H1 (cell line): ENCODE results near the gene PLXDC2. TPM values are rescaled to one million over a fixed set of nuclear protein-coding genes. Genes with fewer than 3 reads are reported as not detected.

Experiments used
- CTCF ChIA-PET: fragments of 300-600 bp; sonication (Branson Sonifier 250); formaldehyde crosslinking; loops from one replicate; lab custom pipeline; 2021; ENCODE audit not compliant: partially characterized antibody; lab: Charles Lee
- POLR2A ChIA-PET: fragments of 300-600 bp; sonication (Branson Sonifier 250); formaldehyde crosslinking; loops from one replicate; lab custom pipeline; 2021; ENCODE audit warnings: inconsistent platforms; ENCODE audit not compliant: partially characterized antibody; lab: Charles Lee
- DNase-seq, 2 experiments: peaks; one replicate each; pipeline versions ENCODE4 v3.0.0 to v3.0.0-alpha.2; 2010 to 2022; ENCODE audit warnings: low spot score in 2 of 2, low read depth in 1 of 2, mixed read lengths in 1 of 2
- FAIRE-seq: peaks from 2 replicates; lab custom pipeline; 2011; peaks lifted over from hg19 to GRCh38; lab: Jason Lieb, UNC
- H2AFZ ChIP-seq: 2 replicates; pipeline ENCODE4 v1.8.1; 2012; ENCODE audit warnings: low read length, inconsistent platforms
- H2AK5ac ChIP-seq: 2 replicates; pipeline ENCODE4 v1.6.1; 2013; ENCODE audit warnings: low read depth, low read length
- H2BK120ac ChIP-seq: replicated peaks from 2 replicates; pipeline ENCODE3; 2013; ENCODE audit warnings: low read depth, low read length, inconsistent platforms
- H2BK12ac ChIP-seq: 2 replicates; pipeline ENCODE4 v1.6.1; 2013; ENCODE audit warnings: low read depth, low read length
- H2BK15ac ChIP-seq: 2 replicates; pipeline ENCODE4 v1.6.1; 2013; ENCODE audit warnings: low read length
- H2BK20ac ChIP-seq: 2 replicates; pipeline ENCODE4 v1.6.1; 2013; ENCODE audit warnings: low read length
- H2BK5ac ChIP-seq: 2 replicates; pipeline ENCODE4 v1.6.1; 2013; ENCODE audit warnings: low read depth, low read length
- H3K14ac ChIP-seq: 2 replicates; pipeline ENCODE4 v1.6.1; 2013; ENCODE audit warnings: inconsistent platforms; ENCODE audit not compliant: insufficient read length
- H3K18ac ChIP-seq: 2 replicates; pipeline ENCODE4 v1.6.1; 2013; ENCODE audit warnings: low read length; ENCODE audit errors: extremely low read depth
- H3K23ac ChIP-seq: 2 replicates; pipeline ENCODE4 v1.6.1; 2013; ENCODE audit warnings: inconsistent platforms; ENCODE audit not compliant: insufficient read length
- H3K23me2 ChIP-seq: 2 replicates; pipeline ENCODE4 v1.6.1; 2013; ENCODE audit warnings: low read depth, low read length
- H3K27ac ChIP-seq: 2 replicates; pipeline ENCODE4 v1.6.1; 2011; ENCODE audit warnings: low read depth, low read length, inconsistent platforms
- H3K27me3 ChIP-seq, 4 experiments: replicated peaks in 1 of 4; 1 replicate in 1 of 4; 2 replicates in 3 of 4; pipeline versions ENCODE4 v1.6.1 to v1.8.1; 2011 to 2013; ENCODE audit warnings: low read length in 3 of 4, mild to moderate bottlenecking in 3 of 4, inconsistent platforms in 2 of 4, mixed read lengths in 2 of 4, moderate library complexity in 1 of 4; ENCODE audit not compliant: control insufficient read depth in 3 of 4, insufficient read depth in 3 of 4; ENCODE audit errors: extremely low read depth in 1 of 4
- H3K36me3 ChIP-seq, 4 experiments: 2 replicates each; pipeline versions ENCODE4 v1.6.1 to v1.8.1; 2011 to 2013; ENCODE audit warnings: mild to moderate bottlenecking in 4 of 4, low read length in 3 of 4, moderate library complexity in 2 of 4, control low read depth in 1 of 4, inconsistent platforms in 1 of 4; ENCODE audit not compliant: insufficient read depth in 4 of 4, control insufficient read depth in 2 of 4
- H3K4ac ChIP-seq: replicated peaks from 2 replicates; pipeline ENCODE3; 2013; ENCODE audit warnings: low read length, low read depth, mixed read lengths, inconsistent platforms; ENCODE audit not compliant: insufficient read length
- H3K4me1 ChIP-seq, 4 experiments: replicated peaks in 1 of 4; 1 replicate in 1 of 4; 2 replicates in 3 of 4; pipeline versions ENCODE4 v1.6.1 to v1.8.1; 2011 to 2013; ENCODE audit warnings: low read length in 3 of 4, inconsistent platforms in 2 of 4, mixed read lengths in 1 of 4; ENCODE audit not compliant: insufficient read depth in 4 of 4, control insufficient read depth in 3 of 4
- H3K4me2 ChIP-seq, 2 experiments: 2 replicates each; pipeline versions ENCODE4 v1.6.1 to v1.8.1; 2011 to 2013; ENCODE audit warnings: low read depth in 2 of 2, low read length in 2 of 2, control low read depth in 1 of 2, inconsistent platforms in 1 of 2, mild to moderate bottlenecking in 1 of 2; ENCODE audit not compliant: insufficient read depth in 1 of 2
- H3K4me3 ChIP-seq, 4 experiments: fragments of 200-600, 300-600 bp in 1 of 4; sonication (generic), shearing (Covaris generic), sonication (Bioruptor Twin) in 1 of 4; 2 replicates each; pipeline versions ENCODE4 v1.5.1 to v1.8.1; 2011 to 2016; ENCODE audit warnings: low read length in 4 of 4, low read depth in 3 of 4, control low read depth in 2 of 4, inconsistent platforms in 2 of 4, mild to moderate bottlenecking in 2 of 4, mixed read lengths in 1 of 4, moderate library complexity in 1 of 4; ENCODE audit not compliant: insufficient read depth in 2 of 4; ENCODE audit errors: extremely low read depth in 1 of 4
- H3K56ac ChIP-seq: replicated peaks from 2 replicates; pipeline ENCODE3; 2013; ENCODE audit warnings: low read depth, mild to moderate bottlenecking, mixed read lengths, low read length, inconsistent platforms; ENCODE audit not compliant: insufficient read length
- H3K79me1 ChIP-seq: 2 replicates; pipeline ENCODE4 v1.6.1; 2013; ENCODE audit warnings: low read depth, low read length, control low read depth
- H3K79me2 ChIP-seq, 2 experiments: 2 replicates each; pipeline versions ENCODE4 v1.6.1 to v1.8.1; 2012 to 2013; ENCODE audit warnings: low read length in 2 of 2, mild to moderate bottlenecking in 2 of 2, inconsistent platforms in 1 of 2; ENCODE audit not compliant: insufficient read depth in 2 of 2, control insufficient read depth in 1 of 2
- H3K9ac ChIP-seq, 4 experiments: replicated peaks in 1 of 4; 1 replicate in 1 of 4; 2 replicates in 3 of 4; pipeline versions ENCODE4 v1.6.1 to v1.8.1; 2011 to 2013; ENCODE audit warnings: low read depth in 3 of 4, low read length in 3 of 4, control low read depth in 2 of 4, mild to moderate bottlenecking in 2 of 4, moderate library complexity in 2 of 4, inconsistent platforms in 1 of 4; ENCODE audit errors: extremely low read depth in 1 of 4
- H3K9me3 ChIP-seq, 2 experiments: 2 replicates each; pipeline versions ENCODE4 v1.6.1 to v1.8.1; 2012 to 2013; ENCODE audit warnings: mild to moderate bottlenecking in 2 of 2, moderate library complexity in 2 of 2, control low read depth in 1 of 2, inconsistent platforms in 1 of 2, low read depth in 1 of 2, low read length in 1 of 2, mixed read lengths in 1 of 2; ENCODE audit not compliant: insufficient read depth in 2 of 2
- H4K20me1 ChIP-seq, 2 experiments: replicated peaks in 1 of 2; 2 replicates each; pipeline versions ENCODE3 to v1.8.1; 2011 to 2013; ENCODE audit warnings: inconsistent platforms in 2 of 2, low read length in 2 of 2, mild to moderate bottlenecking in 1 of 2; ENCODE audit not compliant: insufficient read depth in 2 of 2, control insufficient read depth in 1 of 2
- H4K5ac ChIP-seq: 2 replicates; pipeline ENCODE4 v1.6.1; 2013; ENCODE audit warnings: low read length, low read depth, mixed read lengths, inconsistent platforms; ENCODE audit not compliant: insufficient read length
- H4K8ac ChIP-seq: 2 replicates; pipeline ENCODE4 v1.8.0; 2013; ENCODE audit warnings: mild to moderate bottlenecking, moderate library complexity, low read length, inconsistent platforms; ENCODE audit not compliant: insufficient read depth; ENCODE audit errors: extremely low read depth
- H4K91ac ChIP-seq: replicated peaks from 2 replicates; pipeline ENCODE3; 2013; ENCODE audit warnings: low read length, mixed read lengths, inconsistent platforms; ENCODE audit not compliant: insufficient read length
- BACH1 ChIP-seq: IDR thresholded peaks from 2 replicates; pipeline ENCODE4 v1.6.1; 2012; ENCODE audit warnings: low read length, improper control_type of control experiment
- BRCA1 ChIP-seq: IDR thresholded peaks from 2 replicates; pipeline ENCODE4 v1.6.1; 2012; ENCODE audit warnings: low read depth, low read length, improper control_type of control experiment
- FOSL1 ChIP-seq: IDR thresholded peaks from 2 replicates; pipeline ENCODE4 v1.6.1; 2011; ENCODE audit warnings: mild to moderate bottlenecking, low read depth, low read length, moderate library complexity; ENCODE audit not compliant: insufficient read depth
- GTF2F1 ChIP-seq: IDR thresholded peaks from 2 replicates; pipeline ENCODE4 v1.6.1; 2012; ENCODE audit warnings: low read depth, low read length, improper control_type of control experiment, borderline replicate concordance
- JUND ChIP-seq: IDR thresholded peaks from 2 replicates; pipeline ENCODE4 v1.6.1; 2011; ENCODE audit warnings: mild to moderate bottlenecking, improper control_type of control experiment, low read length
- KDM1A ChIP-seq: fragments of 200-600, 300-600 bp; sonication (generic); IDR thresholded peaks from 2 replicates; pipeline ENCODE4 v1.7.1; 2016; ENCODE audit warnings: mild to moderate bottlenecking, low read length, borderline replicate concordance
- POLR2A ChIP-seq, 2 experiments: IDR thresholded peaks; 1 replicate in 1 of 2; 2 replicates in 1 of 2; pipeline ENCODE4 v1.6.1; 2011; ENCODE audit warnings: low read depth in 2 of 2, low read length in 2 of 2, mild to moderate bottlenecking in 2 of 2; ENCODE audit errors: control extremely low read depth in 1 of 2
- POLR2AphosphoS5 ChIP-seq: IDR thresholded peaks from 2 replicates; pipeline ENCODE4 v1.6.1; 2011; ENCODE audit warnings: low read depth, low read length
- RXRA ChIP-seq: IDR thresholded peaks from 2 replicates; pipeline ENCODE4 v1.6.1; 2011; ENCODE audit warnings: low read depth, mild to moderate bottlenecking, low read length, moderate library complexity; ENCODE audit not compliant: insufficient read depth
- SIRT6 ChIP-seq: IDR thresholded peaks from one replicate; pipeline ENCODE4 v1.7.1; 2012; ENCODE audit warnings: low read length, inconsistent platforms
- TAF7 ChIP-seq: optimal IDR thresholded peaks from 2 replicates; pipeline ENCODE3; 2011; ENCODE audit warnings: low read depth, mild to moderate bottlenecking, inconsistent platforms, low read length, moderate library complexity, borderline replicate concordance
- WGBS, 2 experiments: shearing (Covaris generic) in 1 of 2; methylation state at CpG; one replicate each; pipeline versions ENCODE4 v1.1.6 to v1.1.7; 2013 to 2015; ENCODE audit warnings: low lambda C conversion rate in 2 of 2, mixed read lengths in 2 of 2, inconsistent platforms in 1 of 2, low coverage in 1 of 2, missing lambda C conversion rate in 1 of 2; ENCODE audit not compliant: insufficient replicate concordance in 2 of 2, insufficient coverage in 1 of 2, insufficient read length in 1 of 2; ENCODE audit errors: extremely low coverage in 1 of 2, missing lambda C conversion rate in 1 of 2; 5-methylcytosine and 5-hydroxymethylcytosine counted together
- polyA plus RNA-seq, 7 experiments: library from polyadenylated mRNA; depleted of rRNA in 3 of 7; stranded (reverse) in 5 of 7; unstranded in 2 of 7; fragments of >200 nt in 5 of 7; fragments of 200-250 nt in 2 of 7; gene quantifications; 1 replicate in 5 of 7; 2 replicates in 1 of 7; 4 replicates in 1 of 7; pipeline versions ENCODE4 v1.2.1 to v1.2.3, GENCODE V29; 2011 to 2013; ENCODE audit warnings: missing spikeins in 2 of 7, mixed read lengths in 2 of 7
- total RNA-seq: library from RNA; stranded (reverse); fragmentation: NEBNext Ultra II Directional; extraction: Animal tissue kit (Norgen Biotek cat#: 25700); gene quantifications from 2 replicates; pipeline ENCODE4 v1.2.1, GENCODE V29; 2021

PLXDC2 gene
- total and polyA plus RNA-seq, 2 of the 8 experiments (the other 6 are each of a cell fraction or from before 2014, with no cell fraction given) = 23.0 to 40.5 TPM

- H3K9ac ChIP-seq = no peak overlapping the region
- no peaks in the 10 kb centered on the region for H3K27me3 ChIP-seq
- H2BK15ac ChIP-seq = no peak overlapping the region
- H3K56ac ChIP-seq = no peak overlapping the region
- no peak overlapping the region for H4K5ac ChIP-seq
- H3K4ac ChIP-seq = no peak overlapping the region
- H2BK120ac ChIP-seq = no peak overlapping the region
- no peak overlapping the region for H3K23ac ChIP-seq
- no peak overlapping the region for H4K8ac ChIP-seq
- FAIRE-seq (no peak), DNase-seq (no peak)
- no peak overlapping the region for H2BK5ac ChIP-seq
- no peak overlapping the region for H2AK5ac ChIP-seq
- H3K27ac ChIP-seq = no peak overlapping the region
- H3K4me2 ChIP-seq = no peak overlapping the region
- H3K14ac ChIP-seq = no peak overlapping the region
- H3K4me3 ChIP-seq = no peak overlapping the region
- H3K79me1 ChIP-seq = no peaks in the 10 kb centered on the region
- H2AFZ ChIP-seq = no peak overlapping the region
- no peak overlapping the region for H2BK20ac ChIP-seq
- ChIA-PET POLR2A (no interaction called here), CTCF (interaction anchor here (0.5 kb wide), 1 partner anchor 10 kb away, joined by 3 read pairs; no protein-coding TSS in a partner anchor)
- peaks cover 0 to 4% (median 0%) of the 10 kb centered on the region in 4 experiments; a peak in 1 of 8 replicates for H3K36me3 ChIP-seq
- H4K91ac ChIP-seq = no peak overlapping the region
- H3K79me2 ChIP-seq = no peaks in the 10 kb centered on the region
- no peak overlapping the region for H3K18ac ChIP-seq
- peaks cover 0 to 4% of the 10 kb centered on the region in 2 experiments; a peak in 2 of 4 replicates for H3K9me3 ChIP-seq
- no peaks in the 10 kb centered on the region; the same call in 1 of the 2 replicates for H3K23me2 ChIP-seq
- H3K4me1 ChIP-seq = no peaks in the 10 kb centered on the region
- no peaks in the 10 kb centered on the region for H4K20me1 ChIP-seq
- 87% methylated on average over 5 of the region's 5 CpGs; no CpG with 5 or more reads in 1 of the 2 experiments for WGBS, 2 experiments
- H2BK12ac ChIP-seq = no peak overlapping the region
- TF ChIP-seq BACH1 (no peak), KDM1A (no peak), POLR2A (IDR thresholded peaks at IDR 0.05; ENCODE audit: control extremely low read depth in 1 of 2, low read depth in 2 of 2, low read length in 2 of 2) (no peak), FOSL1 (no peak), SIRT6 (no peak), TAF7 (no peak), GTF2F1 (no peak), POLR2AphosphoS5 (no peak), RXRA (no peak), BRCA1 (no peak), JUND (no peak)
Observed at GRCh38 chr10:20094226-20094976, 278.2 kb downstream of the PLXDC2 start.
